MCF 10A (cell line): ENCODE results near the gene PAIP2. TPM values are rescaled to one million over a fixed set of nuclear protein-coding genes. Genes with fewer than 3 reads are reported as not detected.

Experiments used
- BruUV-seq: library from RNA; stranded (reverse); fragments of 400-500 nt; replicated peaks from 2 replicates; lab custom pipeline; 2021; lab: Mats Ljungman, UMichigan
- CTCF ChIA-PET: fragments of 300-600 bp; sonication (Branson Sonifier 250); formaldehyde crosslinking; extraction: SDS; loops from one replicate; lab custom pipeline; 2021; ENCODE audit warnings: antibody characterized with exemption, inconsistent platforms; lab: Yijun Ruan, JAX
- POLR2A ChIA-PET: fragments of 300-600, 350-650 bp; sonication (Branson Sonifier 250); formaldehyde crosslinking; extraction: SDS; loops from one replicate; lab custom pipeline; 2020; ENCODE audit warnings: antibody characterized with exemption, inconsistent platforms; lab: Yijun Ruan, JAX
- DNase-seq: peaks from one replicate; pipeline ENCODE4 v3.0.0-alpha.2; 2018; ENCODE audit not compliant: unreplicated experiment
- H3K27ac Mint-ChIP-seq: one replicate; pipeline ENCODE4 v1.8.0; 2022; ENCODE audit warnings: mild to moderate bottlenecking, low read depth, mixed read lengths; ENCODE audit not compliant: unreplicated experiment
- H3K27me3 Mint-ChIP-seq: one replicate; pipeline ENCODE4 v1.8.0; 2022; ENCODE audit warnings: mixed read lengths; ENCODE audit not compliant: insufficient read depth, unreplicated experiment
- H3K36me3 Mint-ChIP-seq: one replicate; pipeline ENCODE4 v1.8.0; 2022; ENCODE audit warnings: mild to moderate bottlenecking, moderate library complexity, mixed read lengths; ENCODE audit not compliant: insufficient read depth, unreplicated experiment
- H3K4me1 Mint-ChIP-seq: one replicate; pipeline ENCODE4 v1.8.0; 2022; ENCODE audit warnings: mixed read lengths; ENCODE audit not compliant: insufficient read depth, unreplicated experiment
- H3K4me3 Mint-ChIP-seq: one replicate; pipeline ENCODE4 v1.8.0; 2022; ENCODE audit warnings: mild to moderate bottlenecking, moderate library complexity, mixed read lengths; ENCODE audit not compliant: unreplicated experiment
- H3K9me3 Mint-ChIP-seq: one replicate; pipeline ENCODE4 v1.8.0; 2022; ENCODE audit warnings: mixed read lengths; ENCODE audit not compliant: unreplicated experiment
- intact Hi-C: fragments of 100-400 bp; cut with micrococcal nuclease; formaldehyde crosslinking; loops from 2 replicates; pipeline ENCODE4 v1.14.1; 2022
- total RNA-seq: library from RNA; stranded (reverse); gene quantifications from 2 replicates; pipeline ENCODE4 v1.2.3, GENCODE V29; 2022
- TF ChIP-seq, protein P1 (sequence below): fragments of 200-600 bp; IDR thresholded peaks from one replicate; pipeline ENCODE4 v1.8.0; 2022; ENCODE audit warnings: antibody characterized with exemption, mild to moderate bottlenecking; ENCODE audit not compliant: unreplicated experiment

Gene PAIP2
- total RNA-seq, 1 experiment from 2014 or later: 108 TPM

GRCh38 chr5:139401546-139401945, 59.9 kb downstream of the PAIP2 start:
- peaks cover 23% of the 10 kb centered on the region for H3K4me1 Mint-ChIP-seq
- ChIA-PET CTCF (interaction anchor here (0.9 to 1.4 kb wide), 3 partner anchors 29 to 854 kb away, joined by 3 to 4 read pairs (median 3); no protein-coding TSS in a partner anchor), POLR2A (no interaction called here)
- no peaks in the 10 kb centered on the region for H3K9me3 Mint-ChIP-seq
- H3K27me3 Mint-ChIP-seq: no peaks in the 10 kb centered on the region
- TF ChIP-seq, protein P1, sequence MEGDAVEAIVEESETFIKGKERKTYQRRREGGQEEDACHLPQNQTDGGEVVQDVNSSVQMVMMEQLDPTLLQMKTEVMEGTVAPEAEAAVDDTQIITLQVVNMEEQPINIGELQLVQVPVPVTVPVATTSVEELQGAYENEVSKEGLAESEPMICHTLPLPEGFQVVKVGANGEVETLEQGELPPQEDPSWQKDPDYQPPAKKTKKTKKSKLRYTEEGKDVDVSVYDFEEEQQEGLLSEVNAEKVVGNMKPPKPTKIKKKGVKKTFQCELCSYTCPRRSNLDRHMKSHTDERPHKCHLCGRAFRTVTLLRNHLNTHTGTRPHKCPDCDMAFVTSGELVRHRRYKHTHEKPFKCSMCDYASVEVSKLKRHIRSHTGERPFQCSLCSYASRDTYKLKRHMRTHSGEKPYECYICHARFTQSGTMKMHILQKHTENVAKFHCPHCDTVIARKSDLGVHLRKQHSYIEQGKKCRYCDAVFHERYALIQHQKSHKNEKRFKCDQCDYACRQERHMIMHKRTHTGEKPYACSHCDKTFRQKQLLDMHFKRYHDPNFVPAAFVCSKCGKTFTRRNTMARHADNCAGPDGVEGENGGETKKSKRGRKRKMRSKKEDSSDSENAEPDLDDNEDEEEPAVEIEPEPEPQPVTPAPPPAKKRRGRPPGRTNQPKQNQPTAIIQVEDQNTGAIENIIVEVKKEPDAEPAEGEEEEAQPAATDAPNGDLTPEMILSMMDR: no peak
- DNase-seq: no peak
- peaks cover 36% of the 10 kb centered on the region for H3K36me3 Mint-ChIP-seq
- no TSS peak for BruUV-seq
- no peak overlapping the region for H3K27ac Mint-ChIP-seq
- intact Hi-C loops: no loop called here
- no peak overlapping the region for H3K4me3 Mint-ChIP-seq

GRCh38 chr5:139402561-139403158, 61.0 kb downstream of the PAIP2 start:
- TF ChIP-seq, protein P1: peak; percentile 32
- intact Hi-C loops: loop anchor here (2.0 kb wide), 1 partner anchor 62 kb away; the partner anchor contains the start of gene PAIP2
- POLR2A ChIA-PET: interaction anchor here (0.6 to 2.3 kb wide), 5 partner anchors 11 to 162 kb away, joined by 3 to 21 read pairs (median 6); partner anchors contain the start of gene PAIP2
- peak; percentile 69 for DNase-seq
- Mint-ChIP-seq H3K36me3 (peaks cover 36% of the 10 kb centered on the region), H3K4me3 (peak overlapping the region; percentile 97), H3K9me3 (no peaks in the 10 kb centered on the region), H3K4me1 (peaks cover 23% of the 10 kb centered on the region), H3K27ac (no peak overlapping the region), H3K27me3 (no peaks in the 10 kb centered on the region)
- no TSS peak for BruUV-seq
- CTCF ChIA-PET: interaction anchor here (0.6 to 1.6 kb wide), 16 partner anchors 9 to 908 kb away, joined by 3 to 5 read pairs (median 3); partner anchors contain the start of gene PAIP2

GRCh38 chr5:139403418-139403786, 61.7 kb downstream of the PAIP2 start:
- no peak for DNase-seq
- Mint-ChIP-seq H3K9me3 (no peaks in the 10 kb centered on the region), H3K27me3 (no peaks in the 10 kb centered on the region), H3K27ac (peak overlapping the region; percentile 99), H3K4me3 (peak overlapping the region; percentile 97), H3K4me1 (peaks cover 23% of the 10 kb centered on the region), H3K36me3 (peaks cover 36% of the 10 kb centered on the region)
- CTCF ChIA-PET: interaction anchor here (0.7 to 11.5 kb wide), 8 partner anchors 12 to 121 kb away, joined by 3 to 111 read pairs (median 4); partner anchors contain the start of gene PAIP2
- intact Hi-C loops: loop anchor here (2.0 kb wide), 1 partner anchor 63 kb away; the partner anchor contains the start of gene PAIP2
- POLR2A ChIA-PET: interaction anchor here (0.9 to 2.3 kb wide), 14 partner anchors 11 to 184 kb away, joined by 3 to 21 read pairs (median 5); partner anchors contain the start of genes DNAJC18, PAIP2 and STING1
- TF ChIP-seq, protein P1: no peak
- TSS peak; percentile 86 for BruUV-seq
